ENCODE results near the gene RNF130. TPM values are rescaled to one million over a fixed set of nuclear protein-coding genes. Genes with fewer than 3 reads are reported as not detected.
A peak's percentile ranks its signal among the peaks of the same experiment; 100 is the strongest.

The RNF130 gene
- total and polyA plus RNA-seq, 9 of the 15 experiments (the other 6 are each of a cell fraction or from before 2014, with no cell fraction given): 5.8 to 39.4 (median 27.1) TPM

- in situ Hi-C loops (cut with MboI): no loop called here
- intact Hi-C loops (cut with micrococcal nuclease): no loop called here
- DNase-seq (ENCODE audit: extremely low read depth in 1 of 4, low spot score in 3 of 4): no peak
- no peaks in the 10 kb centered on the region for H3K27me3 ChIP-seq (ENCODE audit: control insufficient read depth in 2 of 2, insufficient read depth in 2 of 2, low read length in 2 of 2)
- no TSS peak for BruUV-seq (replicated peaks)
- H3K4me3 ChIP-seq: no peak overlapping the region
- ChIA-PET CTCF (ENCODE audit: low intra/inter-chr PET ratio) (interaction anchor here (0.7 kb wide), 1 partner anchor 127 kb away, joined by 4 read pairs; no protein-coding TSS in a partner anchor), POLR2A (no interaction called here)
- H2AFZ ChIP-seq (ENCODE audit: low read depth, low read length): no peak overlapping the region
- peaks cover 4 to 40% of the 10 kb centered on the region in 2 experiments for H3K4me1 ChIP-seq (replicated peaks in 1 of 2; ENCODE audit: control insufficient read depth in 2 of 2, insufficient read depth in 2 of 2, low read length in 2 of 2)
- H3K9me3 ChIP-seq (replicated peaks; ENCODE audit: control insufficient read depth, insufficient read depth, low read depth, low read length): no peaks in the 10 kb centered on the region
- no peak overlapping the region for H3K4me2 ChIP-seq (ENCODE audit: insufficient read depth, low read length)
- H3K9me1 ChIP-seq (ENCODE audit: control insufficient read depth, insufficient read depth, low read length): no peaks in the 10 kb centered on the region
- H4K20me1 ChIP-seq (replicated peaks; ENCODE audit: control insufficient read depth, insufficient read depth, low read length): no peaks in the 10 kb centered on the region
- no peak for ATAC-seq
- 46% methylated on average over 7 of the region's 7 CpGs for WGBS (ENCODE audit: insufficient coverage, low coverage, missing lambda C conversion rate)
- no peak overlapping the region for H3K9ac ChIP-seq (ENCODE audit: insufficient read depth in 1 of 2, low read depth in 2 of 2, low read length in 2 of 2)
- no peak overlapping the region; the same call in 2 of the 3 replicates for H3K27ac ChIP-seq (ENCODE audit: extremely low read depth, low read depth, low read length)
- peaks cover 2% of the 10 kb centered on the region; the same call in 1 of the 3 replicates for H3K36me3 ChIP-seq (ENCODE audit: control insufficient read depth, insufficient read depth, low read length)
- H3K79me2 ChIP-seq (ENCODE audit: control insufficient read depth, insufficient read depth, low read length): no peaks in the 10 kb centered on the region
- FAIRE-seq: no peak
- no peak for TF ChIP-seq MCM5 (IDR thresholded peaks at IDR 0.05; ENCODE audit: low read depth)
- TF ChIP-seq ZNF398 (CRISPR knock-in tag; IDR thresholded peaks at IDR 0.05): no peak
- TF ChIP-seq NRF1 (conservative IDR thresholded peaks at IDR 0.05 in 1 of 2, IDR thresholded peaks at IDR 0.05 in 1 of 2): no peak
- no peak for TF ChIP-seq ESRRA (IDR thresholded peaks at IDR 0.05; ENCODE audit: borderline replicate concordance, low read depth)
- TF ChIP-seq ZBTB33 (CRISPR knock-in tag; IDR thresholded peaks at IDR 0.05): 0 out of 2 replicates have a peak, but pooled peaks have one; percentile 17
- TF ChIP-seq E2F5 (CRISPR knock-in tag; IDR thresholded peaks at IDR 0.05): no peak
- TF ChIP-seq KDM4B (IDR thresholded peaks at IDR 0.05; ENCODE audit: borderline replicate concordance in 2 of 2, low read depth in 1 of 2): no peak
- no peak for TF ChIP-seq BHLHE40 (IDR thresholded peaks at IDR 0.05; ENCODE audit: low read length)
- no peak for TF ChIP-seq POLR2G (IDR thresholded peaks at IDR 0.05; ENCODE audit: low read depth, low read length)
- no peak for TF ChIP-seq ATF4 (CRISPR knock-in tag; IDR thresholded peaks at IDR 0.05)
- no peak for TF ChIP-seq GABPA (tag; conservative IDR thresholded peaks at IDR 0.05; ENCODE audit: low read depth)
- TF ChIP-seq SRSF3 (IDR thresholded peaks at IDR 0.05; ENCODE audit: insufficient read depth, low read length): no peak
- TF ChIP-seq EZH2 (IDR thresholded peaks at IDR 0.05; ENCODE audit: borderline replicate concordance, low read depth, low read length): no peak
- TF ChIP-seq ADNP (tag; IDR thresholded peaks at IDR 0.05): peak; percentile 38; the same call in 1 of the 2 replicates
- no peak for TF ChIP-seq ZNF584 (CRISPR knock-in tag; IDR thresholded peaks at IDR 0.05; ENCODE audit: low read depth)
- no peak for TF ChIP-seq GABPB2 (CRISPR knock-in tag; conservative IDR thresholded peaks at IDR 0.05)
- TF ChIP-seq KDM1A (IDR thresholded peaks at IDR 0.05): peak; percentile 66 to 80; a peak in 3 of 4 replicates
Measured at GRCh38 chr5:180008433-180008832, 63.1 kb downstream of the RNF130 start.
